Fibroblast of gingiva (primary cell): ENCODE data around the gene HSFX4.
"Not testable (repeated sequence)": the region's sequence is repeated elsewhere in the genome, so short reads cannot be mapped to it uniquely, and the experiment has no call there.

Experiments
- DNase-seq: peaks from one replicate; pipeline ENCODE4 v3.0.0-alpha.2; 2011; ENCODE audit warnings: low read depth

The HSFX4 gene

GRCh38 chrX:149929400-149929799, at the start of gene HSFX4:
Gene HSFX4, plus strand, starts transcription at chrX:149929573. Its CDS starts 72 bp downstream, at chrX:149929645.
- DNase-seq = not testable (repeated sequence)

DNA sequence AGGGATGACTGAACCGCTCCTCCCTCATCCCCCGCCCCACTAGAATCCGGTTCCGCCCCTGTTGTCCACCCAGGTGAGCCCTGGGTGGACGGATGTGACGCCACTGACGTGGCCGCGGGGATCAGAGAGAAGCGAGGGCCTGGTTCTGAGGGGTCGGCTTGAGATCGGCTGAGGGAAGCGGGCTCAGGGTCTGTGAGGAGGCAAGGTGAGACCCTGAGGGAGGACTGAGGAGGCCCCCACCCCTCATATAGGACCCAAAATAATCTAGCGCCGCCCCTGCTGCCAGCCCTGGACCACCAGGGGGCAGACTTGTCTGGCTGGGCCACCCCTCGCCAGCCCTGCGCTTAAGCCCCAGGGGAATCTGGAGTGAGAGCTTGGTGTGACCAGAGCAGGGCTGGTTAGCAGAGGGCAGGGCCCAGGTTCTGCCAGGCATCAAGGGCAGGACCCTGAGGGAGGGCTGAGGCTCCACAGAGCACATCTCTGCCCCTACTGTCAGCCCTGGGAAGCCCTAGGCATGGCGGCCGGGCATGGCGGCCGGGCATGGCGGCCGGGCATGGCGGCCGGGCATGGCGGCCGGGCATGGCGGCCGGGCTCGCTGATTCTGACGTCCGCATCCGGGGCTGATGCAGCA, 48.2 kb upstream of the HSFX4 start, which contains the start of gene MAGEA8:
Gene MAGEA8 (plus strand): TSS at position 103 of the 631 bp plus-strand sequence. CDS start 3,090 bp downstream, outside the sequence.
- no peak for DNase-seq

GRCh38 chrX:149890828-149891227, 38.5 kb upstream of the HSFX4 start:
- DNase-seq = not testable (repeated sequence)

GRCh38 chrX:149898554-149898953, 30.8 kb upstream of the HSFX4 start:
- DNase-seq = no peak

- DNase-seq = no peak
Observed at GRCh38 chrX:149903889-149904748, 25.3 kb upstream of the HSFX4 start.

- no peak for DNase-seq
Observed at GRCh38 chrX:149908308-149908707, 21.1 kb upstream of the HSFX4 start.

DNA sequence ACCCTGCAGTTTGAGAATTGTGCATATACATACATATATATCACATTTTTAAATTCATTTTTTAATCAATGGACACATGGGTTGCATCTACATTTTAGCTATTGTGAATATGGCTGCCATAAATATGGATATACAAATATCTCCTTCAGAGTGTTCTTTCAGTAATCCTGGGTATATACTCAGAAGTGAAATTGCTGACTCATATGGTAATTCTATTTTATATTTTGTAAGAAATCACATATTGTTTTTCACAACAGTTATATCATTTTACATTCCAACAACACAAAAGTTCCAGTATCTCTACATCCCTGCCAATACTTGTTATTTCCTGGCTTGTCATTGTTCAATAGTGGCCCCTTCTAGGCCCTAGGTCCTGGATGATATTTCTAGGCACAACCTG, 20.6 kb upstream of the HSFX4 start:
- DNase-seq = no peak

DNA sequence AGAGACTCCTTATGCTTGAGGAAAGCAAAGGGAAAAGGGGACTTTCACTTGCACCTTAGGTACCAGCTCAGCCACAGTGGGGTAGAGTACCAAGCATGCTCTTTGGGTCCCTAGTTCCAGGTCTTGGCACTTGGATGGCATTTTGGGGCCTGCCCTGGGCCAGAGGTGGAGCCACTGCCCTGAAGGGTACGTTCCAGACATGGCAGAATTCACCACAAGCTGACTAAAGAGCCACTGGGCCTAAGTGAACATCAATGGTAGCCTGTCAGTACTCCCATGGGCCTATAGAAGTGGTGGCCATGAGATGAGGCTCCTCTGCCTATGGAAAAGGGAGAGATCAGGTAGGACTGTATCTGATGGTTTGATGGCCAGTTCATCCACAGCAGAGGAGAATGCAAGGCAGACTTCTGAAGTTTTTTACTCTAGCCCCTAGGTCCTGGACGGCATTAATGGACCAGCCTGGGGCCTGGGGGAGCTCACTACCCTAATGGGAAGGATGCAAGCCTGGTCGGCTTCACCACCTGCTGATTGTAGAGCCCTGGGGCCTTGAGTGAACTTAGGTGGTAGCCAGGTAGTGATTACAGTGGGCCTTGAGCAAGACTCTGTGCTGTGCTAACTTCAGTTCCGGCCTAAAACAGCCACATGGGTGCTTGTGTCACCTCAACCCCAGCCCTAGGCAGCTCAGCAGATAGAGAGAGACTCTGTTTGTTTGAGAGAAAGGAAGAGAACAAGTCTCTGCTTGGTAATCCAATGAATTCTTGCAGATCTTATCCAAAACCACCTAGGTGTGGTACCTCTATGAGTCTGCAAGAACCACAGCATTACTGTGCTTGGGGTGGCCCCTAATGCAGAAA, 19.8 kb upstream of the HSFX4 start:
- no peak for DNase-seq

DNA sequence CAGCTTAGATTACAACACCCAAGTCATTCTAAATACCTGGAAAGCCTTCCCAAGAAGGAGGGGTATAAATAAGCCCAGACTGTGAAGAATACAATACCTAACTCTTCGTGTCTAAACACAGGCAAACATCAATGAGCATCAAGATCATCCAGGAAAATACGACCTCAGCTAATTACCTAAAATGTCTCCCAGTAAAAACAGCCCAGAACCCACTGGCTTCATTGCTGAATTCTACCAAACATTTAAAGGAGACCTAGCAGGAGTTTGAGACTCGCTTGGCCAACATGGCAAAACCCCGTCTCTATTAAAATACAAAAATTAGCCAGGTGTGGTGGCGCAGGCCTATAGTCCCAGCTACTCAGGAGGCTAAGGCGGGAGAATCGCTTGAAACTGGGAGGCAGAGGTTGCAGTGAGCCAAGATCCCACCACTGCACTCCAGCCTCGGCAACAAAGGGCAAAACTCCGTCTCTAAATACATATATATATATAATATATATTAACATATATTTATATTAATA, 19.1 kb upstream of the HSFX4 start:
- no peak for DNase-seq

DNA sequence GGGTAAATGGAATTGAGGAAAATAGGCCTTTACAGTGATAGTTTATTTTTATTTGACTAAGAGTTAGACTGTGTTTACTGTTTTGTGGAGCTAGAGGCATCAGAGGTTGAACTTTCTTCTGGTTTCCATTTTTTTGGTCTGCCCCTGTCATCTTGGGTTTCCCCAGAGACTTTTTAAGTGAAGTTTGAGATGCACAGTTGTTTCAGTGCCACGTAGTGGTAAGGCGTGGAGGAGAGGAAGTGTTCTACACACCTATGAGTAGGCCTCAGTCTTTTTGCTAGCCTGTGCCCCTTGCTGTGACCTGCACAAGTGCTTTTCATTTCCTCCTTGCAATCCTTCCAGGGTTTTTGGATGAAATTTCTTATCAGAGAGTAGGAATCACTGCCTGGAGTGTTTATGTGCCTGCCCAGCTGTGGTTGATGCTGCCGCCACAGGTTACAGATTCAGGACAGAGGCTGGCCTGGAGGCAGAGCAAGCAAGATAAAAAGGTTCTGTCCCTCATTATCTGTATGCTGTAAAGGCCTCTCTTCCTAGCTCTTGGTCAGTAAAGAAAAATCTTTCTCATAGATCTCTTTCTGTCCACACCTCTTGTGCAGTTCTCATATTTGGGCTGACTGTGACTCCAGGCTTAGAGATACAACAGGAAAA, 12.5 kb upstream of the HSFX4 start:
- no peak for DNase-seq

DNA sequence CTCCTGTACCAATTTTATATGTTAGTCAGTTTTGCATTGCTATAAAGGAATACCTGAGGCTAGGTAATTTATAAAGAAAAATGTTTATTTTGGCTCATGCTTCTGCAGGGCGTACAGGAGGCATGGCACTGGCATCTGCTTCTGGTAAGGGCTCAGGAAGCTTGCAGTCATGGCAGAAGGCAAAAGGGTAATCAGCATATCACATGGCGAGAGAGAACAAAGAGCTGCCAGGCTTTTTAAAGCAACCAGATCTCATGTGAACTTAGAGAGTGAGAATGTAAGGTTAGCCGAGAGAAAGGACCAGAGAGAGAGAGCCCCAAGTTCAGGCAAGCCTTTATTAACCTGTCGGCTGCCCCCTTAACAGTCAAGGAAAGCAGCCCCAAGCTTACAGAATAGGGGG, 5.5 kb upstream of the HSFX4 start:
- DNase-seq = not testable (repeated sequence)

- not testable (repeated sequence) for DNase-seq
Observed at GRCh38 chrX:149924434-149924833, 4.9 kb upstream of the HSFX4 start.

- DNase-seq = not testable (repeated sequence)
Observed at GRCh38 chrX:149927245-149927963, 2.0 kb upstream of the HSFX4 start.

DNA sequence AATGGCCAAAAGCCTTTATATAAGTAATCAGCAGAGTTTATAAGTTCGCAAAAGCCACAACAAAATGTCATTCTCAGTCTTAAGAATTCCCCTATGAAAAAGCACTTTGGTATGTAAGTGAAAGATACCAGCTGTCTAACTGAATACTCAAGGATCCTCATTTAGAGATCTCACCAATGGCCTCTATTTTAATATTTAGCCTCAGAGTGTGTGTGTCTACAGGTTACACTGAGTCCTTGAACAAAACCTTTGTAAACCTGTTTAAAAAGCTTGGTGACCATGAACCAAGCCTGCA, 1.5 kb upstream of the HSFX4 start:
- DNase-seq = not testable (repeated sequence)

DNA sequence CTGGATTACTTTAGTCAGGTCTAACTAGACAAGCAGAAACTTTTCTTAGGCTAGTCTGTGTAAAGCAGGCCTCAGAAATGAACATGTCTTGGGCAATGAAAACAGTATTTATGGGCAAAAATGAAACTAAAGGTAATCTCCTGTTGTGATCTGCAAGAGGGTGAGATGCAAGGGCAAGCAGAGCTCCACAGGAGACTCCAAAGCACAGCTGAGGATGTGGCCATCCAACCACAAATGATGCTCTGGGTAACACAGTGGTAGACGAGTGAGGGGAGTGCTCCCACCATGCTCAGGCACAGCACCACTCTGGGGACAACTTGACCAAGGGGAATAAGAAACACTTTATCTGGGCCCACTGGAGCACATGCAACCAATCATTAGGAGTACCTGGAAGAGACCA, 738 bp upstream of the HSFX4 start:
- not testable (repeated sequence) for DNase-seq

DNA sequence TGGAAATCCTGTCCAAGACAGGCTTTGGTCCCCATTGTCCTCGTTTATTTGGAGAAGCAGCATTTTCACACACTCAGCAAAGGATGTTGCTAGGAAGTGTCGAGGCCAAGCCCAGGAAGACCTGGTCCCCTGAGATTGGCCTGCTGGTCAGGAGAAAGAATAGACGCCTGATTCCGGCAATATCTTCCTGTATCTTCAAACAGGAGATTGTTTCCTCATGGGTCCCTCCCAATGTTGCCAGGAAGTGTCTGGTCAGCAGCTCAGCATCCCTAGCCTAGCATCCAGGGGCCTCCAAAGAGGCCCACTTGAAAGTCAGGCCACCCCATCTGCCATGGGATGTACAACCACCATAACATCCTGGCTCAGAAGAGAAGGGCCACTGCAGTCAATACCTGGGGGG, 2.0 kb downstream of the HSFX4 start:
- DNase-seq = not testable (repeated sequence)

DNA sequence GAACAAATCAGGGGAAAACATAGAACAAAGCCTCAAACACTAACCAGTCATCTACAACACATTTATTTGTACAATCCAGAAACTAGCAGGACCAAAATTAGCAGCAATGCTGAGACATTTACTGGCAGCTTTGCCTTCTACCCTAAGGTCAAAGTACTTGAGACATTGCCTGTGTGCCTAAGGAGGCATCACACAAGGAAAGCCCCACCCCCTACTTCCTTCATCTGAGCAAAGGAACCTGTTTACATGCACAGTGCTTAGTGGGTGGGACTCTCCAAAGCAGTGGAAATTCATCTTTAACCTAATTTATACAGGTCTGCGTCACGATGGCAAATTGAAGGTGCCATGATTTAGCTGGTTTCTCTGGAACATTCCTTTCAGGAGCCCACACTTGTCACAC, 2.8 kb downstream of the HSFX4 start:
- DNase-seq = not testable (repeated sequence)

- DNase-seq = not testable (repeated sequence)
Observed at GRCh38 chrX:149932970-149933369, 3.6 kb downstream of the HSFX4 start.

DNA sequence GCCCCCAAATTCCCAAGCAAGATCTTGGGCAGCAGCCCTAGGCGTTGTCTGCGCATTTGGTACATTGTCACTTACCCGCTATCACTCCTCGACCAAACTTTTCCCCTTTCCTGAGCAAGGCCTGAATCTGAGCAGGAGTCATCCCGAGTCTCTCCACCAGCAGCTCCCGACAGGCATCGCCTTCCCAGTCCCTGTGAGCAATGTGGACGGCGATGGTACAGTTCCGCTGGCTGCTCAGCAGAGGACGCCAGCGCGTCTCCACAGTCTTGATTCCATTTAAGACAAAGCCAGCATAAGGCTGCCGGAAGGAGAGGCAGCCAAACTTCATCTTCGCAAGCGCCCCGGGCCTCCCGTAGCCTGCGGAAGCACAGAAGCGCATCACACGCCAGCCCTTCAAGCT, 4.2 kb downstream of the HSFX4 start:
- DNase-seq = not testable (repeated sequence)

GRCh38 chrX:149937328-149937727, 8.0 kb downstream of the HSFX4 start:
- not testable (repeated sequence) for DNase-seq

DNA sequence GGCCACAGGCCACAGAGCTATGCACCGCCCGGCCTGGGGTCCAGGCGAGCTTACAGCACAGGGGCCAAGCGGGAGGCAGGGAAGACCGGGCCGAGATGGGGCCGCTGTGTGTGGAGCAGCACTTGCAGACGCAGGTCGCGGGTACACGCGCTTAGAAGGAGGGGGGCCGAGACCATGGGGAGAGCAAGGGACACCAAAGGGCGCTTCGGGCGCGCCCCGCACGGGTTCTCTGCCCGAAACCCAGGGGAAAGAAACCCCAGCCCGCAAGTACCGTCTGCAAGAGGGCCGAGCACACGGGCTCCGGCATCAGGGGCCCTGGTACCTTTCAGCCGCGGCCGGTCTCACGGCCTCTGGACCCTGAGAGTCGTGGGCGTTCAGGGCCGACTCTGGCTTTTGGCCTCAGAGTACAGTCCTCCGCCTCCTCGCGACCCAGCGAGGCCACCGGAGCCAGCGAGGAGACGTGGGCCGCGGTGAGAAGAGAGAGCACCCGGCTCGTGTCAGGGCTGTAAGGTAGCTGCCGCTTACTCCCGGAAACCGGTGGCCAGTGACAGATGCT, 8.6 kb downstream of the HSFX4 start:
- DNase-seq = peak; percentile 1
